SK-N-MC (cell line): ENCODE results near the gene PLXNA4.

Experiments used
- DNase-seq: peaks from one replicate; pipeline ENCODE4 v3.0.0-alpha.2; 2011; ENCODE audit warnings: low read depth, low spot score
- H3K27ac ChIP-seq: fragments of 200-600 bp; sonication (generic); 2 replicates; pipeline ENCODE4 v1.5.1; 2016; ENCODE audit warnings: mixed run types
- H3K36me3 ChIP-seq: fragments of 200-600 bp; sonication (generic); 2 replicates; pipeline ENCODE4 v1.6.1; 2017; ENCODE audit warnings: antibody characterized with exemption, low read length, mixed read lengths; ENCODE audit not compliant: insufficient read depth
- H3K4me3 ChIP-seq: fragments of 200-600 bp; sonication (generic); 2 replicates; pipeline ENCODE4 v1.5.1; 2016
- H3K9ac ChIP-seq: fragments of 200-600 bp; sonication (generic); 2 replicates; pipeline ENCODE4 v1.8.0; 2017; ENCODE audit warnings: mixed run types, mixed read lengths; ENCODE audit not compliant: insufficient read length
- H3K9me3 ChIP-seq: fragments of 200-600 bp; sonication (generic); 2 replicates; pipeline ENCODE4 v1.6.1; 2017; ENCODE audit warnings: low read depth, mild to moderate bottlenecking, antibody characterized with exemption, low read length, moderate library complexity, mixed read lengths
- EZH2 ChIP-seq: fragments of 200-600 bp; sonication (generic); IDR thresholded peaks from one replicate; pipeline ENCODE4 v1.6.1; 2017; ENCODE audit warnings: antibody characterized with exemption
- FOXP2 ChIP-seq: optimal IDR thresholded peaks from 2 replicates; pipeline ENCODE3; 2011; ENCODE audit warnings: mild to moderate bottlenecking, moderate library complexity; ENCODE audit not compliant: insufficient read depth; ENCODE audit errors: extremely low read length, control extremely low read depth
- POLR2AphosphoS5 ChIP-seq: IDR thresholded peaks from 2 replicates; pipeline ENCODE4 v1.6.1; 2012; ENCODE audit warnings: mild to moderate bottlenecking, low read depth, low read length, borderline replicate concordance

The PLXNA4 gene

GRCh38 chr7:132373041-132373440 is 203.2 kb downstream of the PLXNA4 start:
- TF ChIP-seq POLR2AphosphoS5 (no peak), EZH2 (no peak), FOXP2 (no peak)
- Histone ChIP-seq H3K4me3 (no peak overlapping the region), H3K9ac (no peak overlapping the region), H3K9me3 (no peaks in the 10 kb centered on the region), H3K27ac (no peak overlapping the region), H3K36me3 (no peaks in the 10 kb centered on the region)
- DNase-seq: no peak

GRCh38 chr7:132371948-132372347 is 204.3 kb downstream of the PLXNA4 start:
- no peak for TF ChIP-seq FOXP2
- no peak for TF ChIP-seq POLR2AphosphoS5
- no peak for TF ChIP-seq EZH2

GRCh38 chr7:132368246-132368900 is 207.9 kb downstream of the PLXNA4 start:
- Histone ChIP-seq H3K9ac (no peak overlapping the region), H3K4me3 (no peak overlapping the region), H3K9me3 (no peaks in the 10 kb centered on the region), H3K27ac (no peak overlapping the region), H3K36me3 (no peaks in the 10 kb centered on the region)
- TF ChIP-seq POLR2AphosphoS5 (no peak), FOXP2 (no peak), EZH2 (no peak)
- no peak for DNase-seq

More at GRCh38 chr7:132371948-132372347, 204.3 kb downstream of the PLXNA4 start:
- Histone ChIP-seq H3K9me3 (no peaks in the 10 kb centered on the region), H3K27ac (no peak overlapping the region), H3K36me3 (no peaks in the 10 kb centered on the region), H3K4me3 (no peak overlapping the region), H3K9ac (no peak overlapping the region)
- DNase-seq: no peak

GRCh38 chr7:132367795-132368194 is 208.5 kb downstream of the PLXNA4 start:
- H3K36me3 ChIP-seq: no peaks in the 10 kb centered on the region
- TF ChIP-seq FOXP2 (no peak), EZH2 (no peak), POLR2AphosphoS5 (no peak)
- no peaks in the 10 kb centered on the region for H3K9me3 ChIP-seq
- H3K27ac ChIP-seq: no peak overlapping the region
- H3K4me3 ChIP-seq: no peak overlapping the region
- no peak overlapping the region for H3K9ac ChIP-seq
- DNase-seq: no peak

GRCh38 chr7:132367004-132367403 is 209.3 kb downstream of the PLXNA4 start:
- no peaks in the 10 kb centered on the region for H3K9me3 ChIP-seq
- no peak for TF ChIP-seq POLR2AphosphoS5
- no peak for DNase-seq
- no peaks in the 10 kb centered on the region for H3K36me3 ChIP-seq
- H3K4me3 ChIP-seq: no peak overlapping the region
- H3K9ac ChIP-seq: no peak overlapping the region
- H3K27ac ChIP-seq: no peak overlapping the region

GRCh38 chr7:132364226-132364625 is 212.0 kb downstream of the PLXNA4 start:
- DNase-seq: no peak
- Histone ChIP-seq H3K9ac (no peak overlapping the region), H3K9me3 (no peaks in the 10 kb centered on the region), H3K4me3 (no peak overlapping the region), H3K36me3 (no peaks in the 10 kb centered on the region), H3K27ac (no peak overlapping the region)
- TF ChIP-seq POLR2AphosphoS5 (no peak), EZH2 (no peak), FOXP2 (no peak)

GRCh38 chr7:132362059-132362458 is 214.2 kb downstream of the PLXNA4 start:
- H3K4me3 ChIP-seq: no peak overlapping the region
- no peak overlapping the region for H3K27ac ChIP-seq
- no peak for DNase-seq
- H3K9me3 ChIP-seq: no peaks in the 10 kb centered on the region
- TF ChIP-seq EZH2 (no peak), POLR2AphosphoS5 (no peak), FOXP2 (no peak)
- H3K36me3 ChIP-seq: no peaks in the 10 kb centered on the region
- H3K9ac ChIP-seq: no peak overlapping the region

GRCh38 chr7:132361146-132361545 is 215.1 kb downstream of the PLXNA4 start:
- H3K36me3 ChIP-seq: no peaks in the 10 kb centered on the region
- no peak for DNase-seq
- no peak overlapping the region for H3K4me3 ChIP-seq
- TF ChIP-seq POLR2AphosphoS5 (no peak), FOXP2 (no peak), EZH2 (no peak)
- H3K9ac ChIP-seq: no peak overlapping the region
- no peak overlapping the region for H3K27ac ChIP-seq
- no peaks in the 10 kb centered on the region for H3K9me3 ChIP-seq

- DNase-seq: no peak
- no peak overlapping the region for H3K4me3 ChIP-seq
- H3K9ac ChIP-seq: no peak overlapping the region
- H3K36me3 ChIP-seq: no peaks in the 10 kb centered on the region
- H3K27ac ChIP-seq: no peak overlapping the region
- TF ChIP-seq EZH2 (no peak), FOXP2 (no peak), POLR2AphosphoS5 (no peak)
- H3K9me3 ChIP-seq: no peaks in the 10 kb centered on the region
Measured at GRCh38 chr7:132359743-132360142, 216.5 kb downstream of the PLXNA4 start.
